Measurements from ENCODE around the gene KCNT1. TPM values are rescaled to one million over a fixed set of nuclear protein-coding genes. Genes with fewer than 3 reads are reported as not detected.
A peak's percentile ranks its signal among the peaks of the same experiment; 100 is the strongest.

Gene KCNT1
- total RNA-seq, 1 experiment from 2014 or later = 0.09 TPM

GRCh38 chr9:135681161-135681560 is 20.8 kb upstream of the KCNT1 start:
- peak overlapping the region; percentile 22 for H3K27ac Mint-ChIP-seq (ENCODE audit: unreplicated experiment)
- intact Hi-C loops (cut with micrococcal nuclease; ENCODE audit: unreplicated experiment) = loop anchor here (5.0 kb wide), 1 partner anchor 79 kb away; no protein-coding TSS in a partner anchor
- CTCF ChIA-PET = no interaction called here
- no peak for DNase-seq
- H3K36me3 Mint-ChIP-seq (ENCODE audit: insufficient read depth, unreplicated experiment) = no peaks in the 10 kb centered on the region
- Histone ChIP-seq H3K4me1 (no peaks in the 10 kb centered on the region; the same call in 1 of the 2 replicates), H3K27me3 (replicated peaks; ENCODE audit: control insufficient read depth, insufficient read depth, low read length) (no peaks in the 10 kb centered on the region), H3K9me3 (no peaks in the 10 kb centered on the region), H3K36me3 (ENCODE audit: control insufficient read depth, insufficient read depth, low read length) (no peaks in the 10 kb centered on the region), H3K4me3 (ENCODE audit: low read depth, low read length) (no peak overlapping the region)
- H3K27me3 Mint-ChIP-seq (ENCODE audit: insufficient read depth, unreplicated experiment) = peaks cover 4% of the 10 kb centered on the region
- no peak overlapping the region for H3K4me3 Mint-ChIP-seq (ENCODE audit: unreplicated experiment)
- POLR2A ChIA-PET = no interaction called here
- no peaks in the 10 kb centered on the region for H3K9me3 Mint-ChIP-seq (ENCODE audit: unreplicated experiment)
- no TSS peak for BruUV-seq (replicated peaks)
- no peaks in the 10 kb centered on the region for H3K4me1 Mint-ChIP-seq (ENCODE audit: low read depth, unreplicated experiment)
- no peak for TF ChIP-seq CTCF (IDR thresholded peaks at IDR 0.05; ENCODE audit: insufficient read depth in 1 of 2, low read depth in 1 of 2, low read length in 1 of 2, severe bottlenecking in 1 of 2, unreplicated experiment in 1 of 2)

GRCh38 chr9:135683401-135684034 is 18.5 kb upstream of the KCNT1 start:
- Histone ChIP-seq H3K4me3 (ENCODE audit: low read depth, low read length) (no peak overlapping the region), H3K27me3 (replicated peaks; ENCODE audit: control insufficient read depth, insufficient read depth, low read length) (no peaks in the 10 kb centered on the region), H3K9me3 (no peaks in the 10 kb centered on the region), H3K4me1 (no peaks in the 10 kb centered on the region; the same call in 1 of the 2 replicates), H3K36me3 (ENCODE audit: control insufficient read depth, insufficient read depth, low read length) (no peaks in the 10 kb centered on the region)
- peaks cover 7% of the 10 kb centered on the region for H3K36me3 Mint-ChIP-seq (ENCODE audit: insufficient read depth, unreplicated experiment)
- no peak for TF ChIP-seq CTCF (IDR thresholded peaks at IDR 0.05; ENCODE audit: insufficient read depth in 1 of 2, low read depth in 1 of 2, low read length in 1 of 2, severe bottlenecking in 1 of 2, unreplicated experiment in 1 of 2)
- no peaks in the 10 kb centered on the region for H3K9me3 Mint-ChIP-seq (ENCODE audit: unreplicated experiment)
- ChIA-PET POLR2A (no interaction called here), CTCF (no interaction called here)
- H3K27ac Mint-ChIP-seq (ENCODE audit: unreplicated experiment) = no peak overlapping the region
- intact Hi-C loops (cut with micrococcal nuclease; ENCODE audit: unreplicated experiment) = loop anchor here (5.0 kb wide), 1 partner anchor 81 kb away; no protein-coding TSS in a partner anchor
- no peak overlapping the region for H3K4me3 Mint-ChIP-seq (ENCODE audit: unreplicated experiment)
- DNase-seq = no peak
- no TSS peak for BruUV-seq (replicated peaks)
- peaks cover 4% of the 10 kb centered on the region for H3K27me3 Mint-ChIP-seq (ENCODE audit: insufficient read depth, unreplicated experiment)
- H3K4me1 Mint-ChIP-seq (ENCODE audit: low read depth, unreplicated experiment) = no peaks in the 10 kb centered on the region

GRCh38 chr9:135684691-135685090 is 17.3 kb upstream of the KCNT1 start:
- intact Hi-C loops (cut with micrococcal nuclease; ENCODE audit: unreplicated experiment) = loop anchor here (5.0 kb wide), 1 partner anchor 82 kb away; no protein-coding TSS in a partner anchor
- H3K9me3 Mint-ChIP-seq (ENCODE audit: unreplicated experiment) = no peaks in the 10 kb centered on the region
- H3K27ac Mint-ChIP-seq (ENCODE audit: unreplicated experiment) = no peak overlapping the region
- no peaks in the 10 kb centered on the region; the same call in 1 of the 2 replicates for H3K4me1 ChIP-seq
- DNase-seq = no peak
- no peaks in the 10 kb centered on the region for H3K27me3 ChIP-seq (replicated peaks; ENCODE audit: control insufficient read depth, insufficient read depth, low read length)
- H3K36me3 Mint-ChIP-seq (ENCODE audit: insufficient read depth, unreplicated experiment) = peaks cover 11% of the 10 kb centered on the region
- H3K36me3 ChIP-seq (ENCODE audit: control insufficient read depth, insufficient read depth, low read length) = no peaks in the 10 kb centered on the region
- POLR2A ChIA-PET = no interaction called here
- no peaks in the 10 kb centered on the region for H3K9me3 ChIP-seq
- TF ChIP-seq CTCF (IDR thresholded peaks at IDR 0.05; ENCODE audit: insufficient read depth in 1 of 2, low read depth in 1 of 2, low read length in 1 of 2, severe bottlenecking in 1 of 2, unreplicated experiment in 1 of 2) = no peak
- H3K4me1 Mint-ChIP-seq (ENCODE audit: low read depth, unreplicated experiment) = no peaks in the 10 kb centered on the region
- CTCF ChIA-PET = no interaction called here
- no peak overlapping the region for H3K4me3 Mint-ChIP-seq (ENCODE audit: unreplicated experiment)
- H3K27me3 Mint-ChIP-seq (ENCODE audit: insufficient read depth, unreplicated experiment) = peaks cover 4% of the 10 kb centered on the region
- no peak overlapping the region for H3K4me3 ChIP-seq (ENCODE audit: low read depth, low read length)
- BruUV-seq (replicated peaks) = no TSS peak
